ENCODE results near the gene TMEM131. TPM values are rescaled to one million over a fixed set of nuclear protein-coding genes. Genes with fewer than 3 reads are reported as not detected.
A peak's percentile ranks its signal among the peaks of the same experiment; 100 is the strongest.
"Not testable (repeated sequence)": the region's sequence is repeated elsewhere in the genome, so short reads cannot be mapped to it uniquely, and the experiment has no call there.

TMEM131 gene
- total RNA-seq, 2 experiments from 2014 or later: 41.1 to 44.6 TPM

- Mint-ChIP-seq H3K36me3 (peaks cover 60% of the 10 kb centered on the region), H3K9me3 (no peaks in the 10 kb centered on the region), H3K4me1 (peaks cover 58% of the 10 kb centered on the region), H3K4me3 (peak overlapping the region; percentile 98), H3K27ac (peak overlapping the region; percentile 100), H3K27me3 (no peaks in the 10 kb centered on the region)
- DNase-seq (no peak), ATAC-seq (ENCODE audit: low read depth) (no peak)
- POLR2A ChIA-PET: interaction anchor here (1.2 to 3.2 kb wide), 10 partner anchors 8 to 127 kb away, joined by 4 to 47 read pairs (median 5); partner anchors contain the start of genes ACTR1B and COX5B
Observed at GRCh38 chr2:97717613-97717995, 278.1 kb downstream of the TMEM131 start.

DNA sequence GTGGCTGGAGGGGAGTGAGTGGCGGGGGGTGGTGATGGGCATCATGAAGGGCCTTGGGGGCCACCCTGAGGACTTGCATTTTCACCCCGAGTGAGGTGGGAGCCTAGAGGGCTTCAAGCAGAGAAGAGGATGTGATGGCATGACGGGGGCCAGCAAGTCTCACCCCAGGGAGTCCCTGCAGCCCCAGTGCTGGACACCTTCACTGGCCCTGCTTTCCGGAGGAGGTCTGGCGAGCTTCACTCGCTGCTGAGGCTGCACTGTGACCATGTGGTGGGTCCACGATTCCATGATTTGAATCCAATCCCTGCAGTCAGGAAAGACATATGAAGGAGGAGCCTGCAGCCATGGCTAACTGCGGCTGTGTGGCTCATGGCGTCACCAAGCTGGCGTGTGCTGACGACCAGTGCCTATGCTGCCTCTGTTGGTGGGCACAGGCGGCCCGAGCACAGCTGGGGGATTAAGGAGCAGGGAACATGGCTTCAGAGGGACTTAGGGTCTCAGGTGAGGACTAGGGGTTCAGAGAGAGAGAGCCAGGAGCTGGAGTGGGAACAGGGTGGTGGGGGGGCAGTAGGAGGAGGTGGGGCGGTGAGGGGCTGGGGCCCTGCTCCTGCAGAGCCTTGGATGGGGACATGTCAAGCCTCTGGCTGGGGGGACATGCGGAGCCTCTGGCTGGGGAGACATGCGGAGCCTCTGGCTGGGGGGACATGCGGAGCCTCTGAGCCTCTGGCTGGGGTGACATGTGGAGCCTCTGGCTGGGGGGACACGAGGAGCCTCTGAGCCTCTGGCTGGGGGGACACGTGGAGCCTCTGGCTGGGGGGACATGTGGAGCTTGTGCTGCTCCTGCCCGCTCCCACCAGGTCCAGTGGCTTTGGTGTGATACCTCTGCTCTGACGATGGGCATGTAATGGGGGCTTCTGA, 278.8 kb downstream of the TMEM131 start:
- no peaks in the 10 kb centered on the region for H3K27me3 Mint-ChIP-seq
- POLR2A ChIA-PET: interaction anchor here (0.7 to 5.0 kb wide), 6 partner anchors 9 to 72 kb away, joined by 3 to 60 read pairs (median 13); partner anchors contain the start of genes ACTR1B and COX5B
- H3K36me3 Mint-ChIP-seq: peaks cover 56% of the 10 kb centered on the region
- H3K9me3 Mint-ChIP-seq: no peaks in the 10 kb centered on the region
- H3K27ac Mint-ChIP-seq: peak overlapping the region; percentile 100
- H3K4me3 Mint-ChIP-seq: peak overlapping the region; percentile 98
- H3K4me1 Mint-ChIP-seq: peaks cover 62% of the 10 kb centered on the region
- ATAC-seq (ENCODE audit: low read depth) (no peak), DNase-seq (peak; percentile 48)

GRCh38 chr2:97715951-97716694, 279.6 kb downstream of the TMEM131 start:
- H3K27ac Mint-ChIP-seq: peak overlapping the region; percentile 100
- ATAC-seq (ENCODE audit: low read depth): no peak
- no peaks in the 10 kb centered on the region for H3K27me3 Mint-ChIP-seq
- peak overlapping the region; percentile 98 for H3K4me3 Mint-ChIP-seq
- peaks cover 55% of the 10 kb centered on the region for H3K36me3 Mint-ChIP-seq
- peaks cover 68% of the 10 kb centered on the region for H3K4me1 Mint-ChIP-seq
- DNase-seq: peak; percentile 31
- H3K9me3 Mint-ChIP-seq: no peaks in the 10 kb centered on the region
- POLR2A ChIA-PET: interaction anchor here (0.7 to 5.0 kb wide), 6 partner anchors 10 to 71 kb away, joined by 3 to 60 read pairs (median 4); partner anchors contain the start of genes ACTR1B and COX5B

DNA sequence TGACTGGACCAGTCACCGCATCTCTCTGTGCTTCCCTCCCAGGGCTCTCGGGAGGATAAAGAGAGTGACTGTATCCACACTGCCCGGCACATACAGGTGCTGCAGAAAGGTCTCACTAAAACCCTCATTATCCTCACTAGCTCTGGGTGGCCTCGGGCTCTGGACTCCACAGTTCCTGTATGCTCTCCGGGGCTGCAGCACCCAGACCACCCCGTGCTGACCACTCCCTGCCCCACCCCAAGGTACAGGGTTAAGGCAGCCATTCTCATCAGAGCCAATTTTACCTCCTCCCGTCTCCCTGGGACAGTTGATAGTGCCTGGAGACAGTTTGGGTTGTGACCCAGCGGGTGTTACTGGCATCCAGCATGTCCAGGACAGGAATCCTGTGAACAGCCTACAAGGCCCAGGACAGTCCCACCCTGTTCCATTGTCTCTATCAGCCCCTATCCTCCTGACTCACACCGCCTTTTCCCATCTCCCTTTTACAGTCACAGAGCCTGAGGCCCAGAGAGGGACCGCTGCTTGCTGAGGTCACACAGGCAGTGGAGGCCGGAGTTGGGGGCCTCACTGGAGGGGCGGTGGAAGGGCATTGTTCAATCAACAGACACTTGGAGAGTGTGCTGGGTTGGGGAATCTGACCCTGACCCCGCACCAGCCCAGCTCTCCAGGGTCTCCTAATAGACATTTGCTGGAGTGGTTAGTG, 280.6 kb downstream of the TMEM131 start:
- H3K4me1 Mint-ChIP-seq: peaks cover 68% of the 10 kb centered on the region
- POLR2A ChIA-PET: interaction anchor here (0.9 to 5.0 kb wide), 5 partner anchors 15 to 125 kb away, joined by 3 to 60 read pairs (median 13); partner anchors contain the start of genes ACTR1B and ANKRD36B
- DNase-seq (peak; percentile 34), ATAC-seq (ENCODE audit: low read depth) (no peak)
- no peaks in the 10 kb centered on the region for H3K9me3 Mint-ChIP-seq
- H3K4me3 Mint-ChIP-seq: peak overlapping the region; percentile 98
- no peaks in the 10 kb centered on the region for H3K27me3 Mint-ChIP-seq
- peak overlapping the region; percentile 100 for H3K27ac Mint-ChIP-seq
- H3K36me3 Mint-ChIP-seq: peaks cover 47% of the 10 kb centered on the region

DNA sequence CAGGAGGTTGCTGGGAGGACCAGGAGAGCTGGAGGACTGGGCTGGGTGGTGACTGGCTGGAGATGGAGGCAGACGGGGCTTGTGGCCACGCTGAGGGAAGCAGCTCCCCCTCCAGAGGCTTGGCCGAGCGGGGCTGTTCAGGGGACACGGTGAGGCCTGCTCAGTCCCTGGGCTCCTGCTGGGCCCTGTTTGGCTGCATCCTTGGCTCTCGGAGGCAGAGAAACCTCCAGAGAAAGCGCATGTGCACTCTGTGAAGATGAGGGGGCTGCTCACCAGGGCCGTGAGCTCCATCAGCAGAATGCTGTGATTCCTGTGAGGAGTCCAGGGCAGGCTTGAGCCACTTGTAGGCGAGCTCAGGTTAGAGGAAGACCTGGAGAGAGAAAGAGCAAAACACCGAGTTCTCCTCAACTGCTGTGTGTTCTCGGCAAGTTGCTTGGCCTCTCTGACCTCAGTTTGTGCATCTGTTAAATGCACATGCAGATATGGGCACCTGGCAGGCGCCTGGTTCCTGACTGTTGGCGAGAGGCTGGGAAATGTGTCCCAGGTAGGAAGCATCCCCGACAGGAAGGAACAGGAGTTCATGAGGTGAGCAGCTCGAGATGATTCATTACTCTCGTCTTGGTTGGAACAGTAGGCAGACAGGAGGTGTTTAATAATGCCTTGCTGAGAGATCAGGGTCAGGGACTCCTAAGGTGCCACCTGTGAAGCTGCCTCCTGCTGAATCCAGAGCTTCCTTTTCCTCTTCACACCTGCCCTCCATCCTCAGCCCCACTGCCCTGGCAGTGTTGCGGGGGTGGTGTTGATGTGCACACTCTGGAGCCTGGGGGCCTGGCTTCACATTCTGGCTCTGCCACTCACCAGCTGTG, 281.4 kb downstream of the TMEM131 start:
- peaks cover 42% of the 10 kb centered on the region for H3K36me3 Mint-ChIP-seq
- DNase-seq: peak; percentile 65

GRCh38 chr2:97713296-97714083, 282.3 kb downstream of the TMEM131 start, which contains the start of gene ZAP70:
ZAP70 (plus strand) TSS chr2:97713576; CDS start chr2:97724037, 10,461 bp downstream.
- peak; percentile 73 for ATAC-seq (ENCODE audit: low read depth)
- peak within 1 kb of the TSS; percentile 98 for H3K4me3 Mint-ChIP-seq
- no peaks in the 10 kb centered on the region for H3K27me3 Mint-ChIP-seq

More for the DNA sequence above, 281.4 kb downstream of the TMEM131 start:
- POLR2A ChIA-PET: interaction anchor here (1.1 to 5.0 kb wide), 8 partner anchors 9 to 124 kb away, joined by 5 to 60 read pairs (median 8); partner anchors contain the start of genes ACTR1B, ANKRD36B and COX5B
- Mint-ChIP-seq H3K9me3 (no peaks in the 10 kb centered on the region), H3K4me1 (peaks cover 66% of the 10 kb centered on the region), H3K27me3 (no peaks in the 10 kb centered on the region), H3K4me3 (peak overlapping the region; percentile 98), H3K27ac (peak overlapping the region; percentile 100)
- ATAC-seq (ENCODE audit: low read depth): peak; percentile 4

DNA sequence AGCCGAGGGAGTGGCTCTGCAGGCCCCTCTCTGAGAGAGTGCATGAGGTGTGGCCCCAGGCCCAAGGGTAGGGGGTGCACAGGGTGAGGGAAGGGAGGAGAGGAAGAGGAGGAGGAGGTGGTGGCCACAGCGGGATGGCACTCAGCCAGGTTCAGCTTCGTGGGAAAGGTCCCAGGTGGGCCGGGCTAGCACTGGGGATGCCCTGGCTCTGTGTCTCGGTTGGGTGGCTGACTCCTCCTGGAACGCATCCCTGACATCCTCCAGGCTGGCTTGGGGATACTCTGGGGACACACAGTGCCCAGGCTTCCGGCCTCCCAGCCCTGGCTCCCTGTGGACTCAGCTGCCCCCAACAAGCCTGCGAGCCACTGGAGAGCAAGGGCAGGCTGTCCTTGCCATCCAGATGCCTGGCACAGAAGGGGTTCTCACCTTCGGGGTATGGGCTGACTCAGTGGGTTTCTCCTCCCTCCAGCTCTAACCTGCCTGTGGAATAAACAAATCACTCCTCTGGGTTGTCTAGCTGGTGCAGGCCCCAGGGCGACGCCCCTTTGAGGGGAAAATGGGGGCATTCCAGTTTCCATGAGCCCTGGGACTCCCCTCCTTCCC, 283.0 kb downstream of the TMEM131 start:
- ATAC-seq (ENCODE audit: low read depth) (peak; percentile 6), DNase-seq (peak; percentile 44)
- H3K4me3 Mint-ChIP-seq: peak overlapping the region; percentile 98
- no peaks in the 10 kb centered on the region for H3K9me3 Mint-ChIP-seq
- H3K36me3 Mint-ChIP-seq: peaks cover 31% of the 10 kb centered on the region
- H3K27me3 Mint-ChIP-seq: peaks cover 2% of the 10 kb centered on the region
- peak overlapping the region; percentile 100 for H3K27ac Mint-ChIP-seq
- H3K4me1 Mint-ChIP-seq: peaks cover 54% of the 10 kb centered on the region
- POLR2A ChIA-PET: interaction anchor here (0.6 to 5.0 kb wide), 10 partner anchors 9 to 1428 kb away, joined by 3 to 60 read pairs (median 6); partner anchors contain the start of genes ACTR1B, ANKRD36B and COX5B

More at GRCh38 chr2:97713296-97714083, 282.3 kb downstream of the TMEM131 start, which contains the start of gene ZAP70:
- peak; percentile 78 for DNase-seq
- Mint-ChIP-seq H3K36me3 (peaks cover 34% of the 10 kb centered on the region), H3K9me3 (no peaks in the 10 kb centered on the region), H3K27ac (peak within 1 kb of the TSS; percentile 100), H3K4me1 (peaks cover 58% of the 10 kb centered on the region)
- POLR2A ChIA-PET: interaction anchor here (0.6 to 5.0 kb wide), 10 partner anchors 9 to 1427 kb away, joined by 3 to 60 read pairs (median 6); partner anchors contain the start of genes ACTR1B, ANKRD36B and COX5B

GRCh38 chr2:97712175-97712574, 283.6 kb downstream of the TMEM131 start:
- Mint-ChIP-seq H3K36me3 (peaks cover 27% of the 10 kb centered on the region), H3K4me3 (peak overlapping the region; percentile 98), H3K27ac (peak overlapping the region; percentile 84), H3K4me1 (peaks cover 48% of the 10 kb centered on the region)
- not testable (repeated sequence) for DNase-seq; H3K27me3 Mint-ChIP-seq; ATAC-seq (ENCODE audit: low read depth); H3K9me3 Mint-ChIP-seq
- POLR2A ChIA-PET: interaction anchor here (0.8 to 5.0 kb wide), 4 partner anchors 23 to 122 kb away, joined by 3 to 60 read pairs (median 18); partner anchors contain the start of genes ACTR1B and ANKRD36B

- H3K36me3 Mint-ChIP-seq: peaks cover 21% of the 10 kb centered on the region
Observed at GRCh38 chr2:97711394-97711711, 284.4 kb downstream of the TMEM131 start.

GRCh38 chr2:97708608-97709007, 287.1 kb downstream of the TMEM131 start:
- POLR2A ChIA-PET: interaction anchor here (1.0 to 1.4 kb wide), 2 partner anchors 10 to 34 kb away, joined by 3 to 5 read pairs; no protein-coding TSS in a partner anchor
- no peak for ATAC-seq (ENCODE audit: low read depth)
- peak; percentile 22 for DNase-seq
- H3K36me3 Mint-ChIP-seq: peaks cover 6% of the 10 kb centered on the region
- H3K27ac Mint-ChIP-seq: no peak overlapping the region
- peaks cover 9% of the 10 kb centered on the region for H3K27me3 Mint-ChIP-seq
- H3K4me1 Mint-ChIP-seq: peaks cover 31% of the 10 kb centered on the region
- H3K9me3 Mint-ChIP-seq: no peaks in the 10 kb centered on the region
- no peak overlapping the region for H3K4me3 Mint-ChIP-seq

More at GRCh38 chr2:97711394-97711711, 284.4 kb downstream of the TMEM131 start:
- ATAC-seq (ENCODE audit: low read depth) (no peak), DNase-seq (no peak)
- Mint-ChIP-seq H3K4me1 (peaks cover 42% of the 10 kb centered on the region), H3K27me3 (peaks cover 4% of the 10 kb centered on the region), H3K4me3 (no peak overlapping the region), H3K27ac (peak overlapping the region; percentile 27), H3K9me3 (no peaks in the 10 kb centered on the region)
- POLR2A ChIA-PET: interaction anchor here (0.7 kb wide), 1 partner anchor 35 kb away, joined by 5 read pairs; no protein-coding TSS in a partner anchor

Data from activated naive CD8-positive, alpha-beta T cell treated with anti-CD3 and anti-CD28 coated beads, Interleukin-2, amount 10 ng/mL, durations not matched to agents 7 days and 5 days (primary cell).